CD1c-positive myeloid dendritic cell (primary cell): ENCODE data around the gene PDZD2.

Experiments used
- DNase-seq: peaks from one replicate; pipeline ENCODE4 v3.0.0-alpha.2; 2016; ENCODE audit errors: extremely low spot score

Gene PDZD2

DNA sequence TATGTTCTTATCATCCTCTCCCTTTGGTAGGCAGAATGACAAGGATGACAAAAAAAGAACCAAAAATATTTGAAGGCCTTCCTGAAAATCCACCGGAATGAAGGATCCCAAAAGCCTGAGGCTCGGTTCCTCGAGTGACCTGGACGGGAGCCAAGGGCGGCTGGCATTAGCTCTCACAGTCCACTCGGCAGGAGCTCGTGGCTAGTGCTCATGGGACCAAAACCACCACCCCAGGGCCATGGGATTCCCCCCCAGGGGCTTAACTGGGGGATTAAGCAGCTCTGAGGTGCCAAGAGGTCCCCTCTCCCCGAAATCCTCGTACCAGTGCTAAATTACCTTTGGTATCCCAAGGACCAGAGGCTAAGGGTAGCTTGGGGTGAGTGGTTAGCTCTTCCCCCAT lies 586 bp upstream of the PDZD2 start:
- DNase-seq, result no peak

DNA sequence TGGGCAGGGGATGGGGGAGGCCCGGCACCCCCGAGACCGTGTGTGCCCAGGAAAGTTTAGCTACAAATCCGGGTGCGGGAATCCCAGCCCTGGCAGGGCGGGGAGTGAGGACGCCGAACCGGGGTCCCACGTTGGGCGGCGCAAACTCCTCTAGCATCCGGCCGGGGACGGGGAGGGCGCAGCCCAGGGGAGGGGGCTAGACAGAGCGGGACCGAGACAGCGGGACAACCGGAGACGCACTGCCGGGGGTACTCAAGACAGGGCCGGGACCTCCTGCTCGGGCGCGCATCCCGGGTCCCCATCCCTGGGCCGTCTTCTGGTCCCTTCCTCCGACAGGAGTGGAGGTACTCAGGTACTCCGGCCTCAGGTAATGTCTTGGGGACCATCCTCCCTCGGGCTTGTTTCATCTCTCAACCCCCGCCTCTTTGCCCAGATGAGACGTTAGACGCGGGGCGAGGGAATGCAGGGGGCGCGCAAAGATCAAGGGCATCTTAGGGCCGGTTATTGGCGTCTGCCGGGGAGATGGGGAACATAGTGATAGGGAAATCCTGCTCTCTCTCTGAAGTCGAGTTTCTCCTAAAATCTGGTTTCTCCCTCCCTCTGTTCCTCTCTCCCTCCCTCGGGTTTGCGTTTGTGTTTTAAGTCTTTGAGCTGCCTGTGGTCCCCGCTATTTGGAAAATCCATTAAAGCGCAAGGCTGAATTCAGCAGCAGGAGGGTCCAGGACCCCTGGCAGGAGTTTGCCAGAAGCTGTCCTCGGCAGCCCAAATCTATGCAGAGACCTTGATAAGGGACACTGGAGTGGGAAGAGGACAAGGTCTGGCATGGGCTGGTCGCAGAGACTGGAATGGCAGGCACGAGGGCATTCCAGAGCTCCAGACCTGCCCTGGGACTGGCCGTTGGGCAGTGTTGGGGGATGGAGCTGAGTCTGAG lies 815 bp downstream of the PDZD2 start:
- DNase-seq, result no peak

DNA sequence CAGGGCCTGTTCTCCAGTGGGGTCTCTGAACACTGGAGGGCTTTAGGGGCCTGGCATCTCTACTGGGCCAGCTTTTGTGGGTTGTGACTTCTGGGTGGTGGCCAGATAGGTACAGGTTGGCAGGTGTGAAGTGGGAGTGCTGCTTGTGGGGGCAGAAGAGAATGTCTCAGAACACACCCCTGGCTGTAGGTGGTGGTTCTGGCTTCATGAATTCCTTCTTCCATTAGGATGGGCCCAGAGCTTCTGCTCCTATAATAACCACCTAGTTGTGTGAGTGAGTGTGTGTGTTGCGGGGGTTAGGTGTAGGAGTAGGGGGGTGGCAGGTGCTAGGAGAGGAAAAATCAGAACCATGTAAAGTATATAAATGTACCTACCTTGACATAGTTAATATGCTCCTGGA lies 1.6 kb downstream of the PDZD2 start:
- no peak for DNase-seq

DNA sequence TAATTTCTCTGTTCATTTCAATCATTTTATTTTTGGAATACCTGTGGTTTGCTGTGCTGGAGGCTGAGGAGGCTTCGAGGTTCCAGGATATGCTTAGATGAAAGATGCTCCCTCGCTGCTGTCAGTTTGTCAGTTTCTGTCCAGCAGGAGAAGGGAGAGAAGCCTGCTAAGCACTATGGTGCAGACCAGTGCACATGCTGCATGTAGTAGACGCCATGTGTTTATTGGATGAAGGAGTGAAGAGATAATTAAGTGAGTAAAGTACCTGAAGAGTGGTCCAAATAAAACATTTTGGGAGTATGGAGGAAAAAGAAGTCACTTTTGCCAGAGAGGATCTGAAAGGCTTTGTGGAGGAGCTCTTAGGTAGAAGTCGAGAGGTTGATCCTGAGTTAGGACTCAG lies 2.1 kb downstream of the PDZD2 start:
- DNase-seq, result no peak

DNA sequence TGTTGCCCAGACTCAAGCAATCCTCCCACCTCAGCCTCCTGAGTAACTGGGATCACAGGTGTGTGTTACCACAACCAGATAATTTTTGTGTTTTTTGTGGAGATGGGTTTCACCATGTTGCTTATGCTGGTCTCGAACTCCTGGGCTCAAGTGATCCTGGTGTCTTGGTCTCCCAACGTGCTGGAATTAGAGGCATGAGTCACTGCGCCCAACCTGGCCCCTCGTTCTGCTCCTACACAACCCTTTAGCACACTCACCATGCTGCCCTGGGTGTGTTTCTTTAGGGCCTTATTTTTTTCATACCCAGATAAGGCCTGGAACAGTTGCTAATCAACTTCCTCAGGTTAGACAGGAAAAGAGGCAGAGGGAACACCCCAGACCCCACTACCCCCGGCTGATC lies 2.6 kb downstream of the PDZD2 start:
- DNase-seq, result no peak

DNA sequence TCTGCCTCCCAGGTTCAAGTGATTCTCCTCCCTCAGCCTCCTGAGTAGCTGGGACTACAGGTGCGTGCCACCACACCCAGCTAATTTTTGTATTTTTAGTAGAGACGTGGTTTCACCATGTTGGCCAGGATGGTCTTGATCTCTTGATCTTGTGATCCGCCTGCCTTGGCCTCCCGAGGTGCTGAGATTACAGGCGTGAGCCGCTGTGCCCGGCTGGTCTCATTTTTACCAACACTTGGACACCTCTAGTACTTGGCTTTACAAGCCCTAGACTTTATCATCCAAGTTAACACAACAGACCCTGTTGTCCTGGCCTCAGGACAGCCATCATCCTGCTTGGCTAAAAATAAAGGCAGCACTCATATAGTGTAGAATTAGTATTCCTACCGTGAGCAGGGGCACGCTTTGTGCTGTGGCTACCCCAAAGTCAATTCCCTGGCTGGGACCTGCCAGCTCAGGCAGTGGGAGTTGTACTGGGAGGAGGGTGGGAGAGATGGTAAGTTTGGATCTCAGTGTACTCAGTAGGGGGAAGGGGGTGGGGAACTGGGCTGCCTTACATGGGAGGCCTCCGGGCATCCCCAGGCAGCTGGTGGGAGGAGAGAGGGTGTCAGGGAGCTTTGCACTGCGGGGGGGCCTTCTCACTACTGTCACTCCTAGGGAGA lies 6.6 kb downstream of the PDZD2 start:
- DNase-seq, result no peak

DNA sequence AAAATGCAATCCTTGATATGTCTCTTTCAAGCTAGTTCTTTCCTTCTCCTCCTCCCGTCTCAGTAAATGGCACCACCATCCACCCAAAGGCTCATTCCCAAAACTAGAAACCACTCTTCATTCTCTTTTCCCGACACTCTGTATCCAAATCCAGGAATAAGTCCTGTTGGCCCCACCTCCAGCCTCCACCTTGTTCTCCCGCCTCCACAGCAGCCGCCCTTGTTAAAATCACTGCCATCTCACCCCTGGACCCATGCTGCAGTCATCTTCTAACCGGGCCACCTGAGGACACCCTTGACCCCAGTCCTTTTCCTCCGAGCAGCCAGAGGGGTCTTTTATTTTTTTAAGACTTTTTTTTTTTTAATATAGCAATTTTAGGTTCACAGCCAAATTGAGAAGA lies 9.4 kb downstream of the PDZD2 start:
- no peak for DNase-seq

DNA sequence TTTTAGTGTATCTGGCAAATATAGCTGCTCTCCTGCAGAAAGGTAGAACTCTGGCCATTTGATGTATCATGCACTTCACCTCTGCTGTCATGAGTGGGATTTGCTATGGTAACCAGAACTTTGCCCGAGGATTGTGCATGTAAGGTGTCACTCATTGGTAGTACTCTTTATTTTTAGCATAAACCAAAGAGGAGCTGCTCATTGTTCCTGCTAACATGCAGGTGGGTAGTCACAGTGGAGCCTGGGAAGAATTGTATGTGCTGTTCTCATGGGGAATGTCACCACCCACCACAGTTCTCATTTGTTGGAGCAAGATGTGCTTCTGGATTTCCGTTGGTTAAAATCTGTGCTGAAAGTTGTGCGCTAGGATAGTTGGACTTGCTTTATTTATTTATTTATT lies 12.3 kb downstream of the PDZD2 start:
- DNase-seq, result no peak

DNA sequence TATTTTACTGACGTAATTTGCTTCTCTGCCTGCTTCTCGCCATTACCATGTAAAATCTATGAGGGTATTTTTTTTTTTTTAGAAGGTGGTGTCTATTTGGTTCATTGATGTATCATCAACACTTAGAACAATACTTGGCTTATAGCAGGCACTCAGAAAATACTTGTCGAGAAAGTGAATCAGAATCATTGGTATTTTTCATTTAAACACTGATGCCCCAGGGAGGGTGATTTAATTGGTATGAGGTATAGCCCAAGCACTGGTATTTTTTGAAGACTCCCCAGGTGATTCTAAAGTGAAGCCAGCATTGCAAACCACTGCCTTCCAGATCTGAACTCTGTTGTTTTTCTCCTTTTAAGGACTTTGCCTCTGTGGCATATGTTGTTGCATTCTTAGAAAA lies 16.6 kb downstream of the PDZD2 start:
- no peak for DNase-seq

DNA sequence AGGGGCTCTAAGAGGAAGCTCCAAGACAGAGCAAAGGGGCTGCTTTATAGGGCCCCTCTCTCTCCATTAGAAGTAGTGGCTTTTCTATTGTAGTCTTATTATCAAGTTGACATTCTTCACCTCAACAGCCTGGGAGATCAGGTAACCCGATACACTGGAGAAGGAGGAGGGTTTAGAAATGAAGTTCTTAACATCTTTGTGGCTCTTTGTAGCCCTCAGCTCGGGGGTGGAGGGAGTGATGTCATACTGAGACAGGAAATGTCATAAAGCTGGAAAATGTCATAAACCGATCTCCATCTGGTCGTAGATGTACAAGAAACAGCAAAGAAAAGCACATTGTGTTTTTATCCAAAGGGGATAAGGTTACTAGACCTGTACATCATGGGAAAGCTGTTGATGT lies 17.9 kb downstream of the PDZD2 start:
- no peak for DNase-seq

DNA sequence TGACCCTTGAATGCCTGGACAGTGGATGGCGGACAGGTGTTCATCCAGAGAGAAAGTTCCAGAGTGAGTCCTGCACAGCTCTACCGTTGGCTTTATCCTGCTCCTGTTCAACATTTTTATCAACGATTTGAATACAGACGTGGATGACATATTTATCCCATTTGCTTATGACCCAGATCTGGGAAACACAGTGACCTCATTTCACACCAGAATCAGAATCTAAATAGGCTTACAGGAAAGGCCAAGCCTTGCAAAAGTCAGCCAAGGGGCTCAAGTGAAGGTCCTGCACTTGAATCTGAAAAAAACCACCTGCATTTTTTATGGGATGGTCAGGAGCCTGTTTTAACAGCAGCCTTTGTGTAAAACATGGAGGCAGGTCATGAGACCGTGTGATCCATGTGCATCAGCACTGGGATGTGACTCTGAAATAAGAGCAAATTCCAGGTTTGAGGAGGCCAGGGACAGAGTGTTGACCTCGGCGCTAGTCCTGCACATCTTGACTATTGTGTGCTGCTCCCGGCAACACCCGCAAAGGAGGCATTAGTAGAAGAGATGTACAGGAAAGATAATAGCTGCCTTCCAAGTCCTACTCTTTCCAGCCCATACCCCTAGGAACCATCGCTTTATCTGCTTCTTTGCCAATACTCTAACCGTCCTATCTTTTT lies 18.5 kb downstream of the PDZD2 start:
- no peak for DNase-seq

DNA sequence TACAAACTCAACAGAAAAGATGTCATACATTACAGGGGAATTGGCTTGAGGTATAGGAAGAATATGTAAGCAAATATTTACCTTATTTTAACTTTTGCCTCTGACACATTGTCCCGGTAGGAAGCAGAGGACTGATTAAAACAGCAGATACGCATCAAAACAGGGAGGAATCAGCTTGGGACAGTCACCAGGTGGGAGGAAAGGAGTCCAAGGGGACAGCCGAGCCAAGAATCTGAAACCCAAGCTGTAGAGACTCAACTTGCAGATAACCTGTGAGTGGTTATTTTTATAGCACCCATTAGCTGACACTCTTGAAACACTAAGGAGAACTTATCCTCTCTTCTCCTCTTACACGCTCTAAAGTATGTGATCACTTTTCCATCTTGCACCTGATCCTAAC lies 22.3 kb downstream of the PDZD2 start:
- no peak for DNase-seq

DNA sequence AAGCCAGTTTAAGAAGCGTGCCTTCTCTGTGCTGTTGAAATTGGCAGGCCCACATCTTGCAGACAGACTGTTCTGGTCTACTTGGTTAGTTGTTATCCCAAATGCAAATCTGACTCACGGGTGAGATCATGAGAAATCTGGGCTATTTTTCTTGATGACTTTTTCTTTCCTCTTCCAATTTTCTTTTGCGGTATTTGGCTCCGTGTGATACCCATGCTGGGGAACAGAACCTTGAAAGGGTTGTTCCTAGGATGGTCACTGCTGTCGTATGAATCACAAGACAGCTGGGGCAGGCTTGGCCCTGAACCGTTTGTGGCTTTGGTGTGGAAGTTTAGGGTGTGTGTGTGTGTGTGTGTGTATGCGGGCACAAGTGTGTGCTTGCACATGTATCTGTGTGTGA lies 24.6 kb downstream of the PDZD2 start:
- no peak for DNase-seq

DNA sequence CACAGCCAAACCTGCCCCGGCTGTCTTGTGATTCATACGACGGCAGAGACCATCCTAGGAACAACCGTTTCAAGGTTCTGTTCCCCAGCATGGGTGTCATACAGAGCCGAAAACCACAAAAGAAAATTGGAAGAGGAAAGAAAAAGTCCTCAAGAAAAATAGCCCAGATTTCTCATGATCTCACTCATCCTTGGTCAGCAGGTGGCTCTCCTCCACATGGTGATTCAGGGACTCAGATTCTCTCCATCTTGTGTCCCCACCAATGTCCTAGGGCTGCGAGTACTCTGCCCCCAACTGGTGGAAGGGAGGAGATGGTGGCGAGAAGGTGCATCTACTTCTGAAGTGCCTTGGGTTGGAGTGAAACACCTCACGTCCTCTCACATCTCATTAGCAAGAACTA lies 25.6 kb downstream of the PDZD2 start:
- DNase-seq, result no peak

DNA sequence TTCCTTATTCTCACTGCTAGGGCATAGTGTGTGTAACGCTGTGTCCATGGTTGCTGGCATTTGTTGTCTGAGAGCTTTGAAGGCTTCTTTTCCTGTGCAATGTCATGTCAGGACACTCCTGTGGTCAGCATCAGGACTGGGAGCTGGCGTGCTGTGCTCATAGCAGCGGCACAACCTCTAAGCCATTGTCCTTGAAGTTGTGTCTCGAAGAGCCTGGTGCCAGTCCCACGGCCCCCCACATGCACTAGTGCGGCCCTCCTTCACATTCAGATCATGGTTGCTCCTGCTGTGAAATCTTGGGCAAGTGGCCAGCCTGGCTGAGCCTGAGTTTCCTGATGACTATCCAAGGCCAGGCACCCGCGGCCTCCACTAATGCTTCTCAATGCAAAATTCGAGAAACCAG lies 32.4 kb downstream of the PDZD2 start:
- no peak for DNase-seq

DNA sequence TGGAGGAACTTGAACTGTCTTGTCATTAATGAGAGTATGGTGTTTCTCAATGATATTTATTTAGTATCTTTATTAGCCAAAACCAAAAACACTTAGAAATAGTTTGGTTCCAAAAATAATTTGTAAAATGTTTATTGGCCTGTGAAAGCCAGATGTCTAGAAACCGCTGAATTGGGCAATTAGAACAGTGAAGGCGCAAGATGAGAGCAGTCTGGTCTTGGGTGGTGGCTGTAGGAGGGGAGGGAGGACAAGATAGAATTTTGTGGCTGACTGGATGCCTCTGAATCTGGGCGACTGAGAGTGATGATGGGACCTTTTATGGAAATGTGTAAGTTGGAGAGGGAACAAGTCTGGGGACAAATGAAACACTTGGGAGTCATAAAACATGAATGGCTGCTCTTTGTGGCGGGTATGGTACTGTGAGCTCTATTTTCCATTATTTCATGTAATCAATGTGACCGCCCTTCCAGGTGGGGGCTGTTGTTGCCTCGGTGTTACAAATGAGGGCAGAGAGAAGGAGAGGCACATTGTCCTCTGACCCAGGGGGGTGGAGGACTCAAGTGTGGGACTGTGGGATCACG lies 35.5 kb downstream of the PDZD2 start:
- no peak for DNase-seq

DNA sequence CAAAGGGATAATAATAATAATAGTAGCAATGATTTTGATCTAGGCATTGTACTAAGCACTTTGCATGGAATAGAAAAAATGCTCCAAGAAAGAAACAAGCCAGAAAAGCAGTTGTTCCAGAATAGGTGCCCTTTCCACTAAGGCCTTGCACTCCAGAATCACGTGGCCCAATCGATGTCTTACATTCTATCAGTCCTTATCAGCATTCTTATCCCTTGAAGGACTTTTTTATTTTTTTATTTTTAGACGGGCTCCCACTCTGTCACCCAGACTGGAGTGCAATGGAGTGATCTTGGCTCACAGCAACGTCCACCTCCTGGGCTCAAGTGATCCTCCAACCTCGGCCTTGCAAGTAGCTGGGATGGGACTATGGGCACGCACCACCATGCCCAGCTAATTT lies 36.5 kb downstream of the PDZD2 start:
- no peak for DNase-seq

DNA sequence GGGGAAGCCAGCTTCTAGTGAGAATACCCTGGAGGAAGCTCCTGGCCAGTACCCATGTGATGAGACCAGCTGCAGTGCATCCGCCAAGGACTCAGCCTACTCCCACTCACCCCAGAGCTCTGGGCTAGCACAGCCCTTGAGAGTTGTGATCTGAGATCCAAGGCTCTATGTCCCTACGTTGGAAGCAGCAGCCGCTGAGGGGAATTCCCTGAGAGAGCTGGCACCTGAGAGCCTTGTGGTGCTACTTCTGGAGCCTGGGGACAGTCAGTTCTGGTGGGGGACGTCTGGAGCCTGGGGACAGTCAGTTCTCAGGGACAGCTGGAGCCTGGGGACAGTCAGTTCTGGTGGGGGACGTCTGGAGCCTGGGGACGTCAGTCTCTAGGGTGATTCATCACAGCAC lies 39.2 kb downstream of the PDZD2 start:
- no peak for DNase-seq

DNA sequence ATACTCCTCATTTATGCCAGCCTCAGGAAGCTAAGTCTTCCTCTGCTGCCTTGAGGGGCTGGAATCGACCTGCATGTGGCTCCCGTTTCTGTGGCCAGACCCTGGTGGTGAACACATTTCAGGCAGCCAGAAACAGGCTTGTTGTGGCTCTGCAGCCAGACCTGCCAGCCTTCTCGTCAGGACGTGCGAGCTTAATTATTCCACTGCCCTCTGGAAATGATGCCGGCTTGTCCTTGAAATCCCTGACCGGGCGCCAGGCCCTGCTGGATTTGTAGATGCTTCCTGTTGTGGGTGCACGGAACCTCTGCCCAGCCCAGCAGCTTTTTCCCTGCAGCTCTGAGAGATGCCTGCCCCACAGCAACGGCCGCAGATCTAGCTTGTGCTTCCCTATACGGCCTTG lies 41.6 kb downstream of the PDZD2 start:
- no peak for DNase-seq

DNA sequence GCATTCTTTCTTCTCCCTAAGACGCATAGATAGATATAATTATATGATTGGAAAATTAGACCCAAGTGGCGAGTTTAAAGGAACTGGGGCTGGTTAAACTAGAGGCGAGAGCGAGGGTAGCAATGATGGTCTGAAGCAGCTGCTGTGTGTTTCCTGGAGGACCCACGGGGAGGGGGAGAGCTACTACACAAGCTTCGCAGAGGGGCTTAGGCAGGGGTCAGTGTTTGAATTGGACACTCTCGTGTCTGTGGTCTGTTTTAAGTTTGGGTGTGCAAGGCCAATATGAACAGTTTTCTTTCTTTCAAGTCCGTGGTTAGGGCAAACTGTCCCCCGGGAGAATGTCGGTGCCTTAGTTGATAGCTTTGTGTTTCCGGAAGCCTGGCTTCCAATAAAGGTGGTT lies 43.1 kb downstream of the PDZD2 start:
- no peak for DNase-seq

DNA sequence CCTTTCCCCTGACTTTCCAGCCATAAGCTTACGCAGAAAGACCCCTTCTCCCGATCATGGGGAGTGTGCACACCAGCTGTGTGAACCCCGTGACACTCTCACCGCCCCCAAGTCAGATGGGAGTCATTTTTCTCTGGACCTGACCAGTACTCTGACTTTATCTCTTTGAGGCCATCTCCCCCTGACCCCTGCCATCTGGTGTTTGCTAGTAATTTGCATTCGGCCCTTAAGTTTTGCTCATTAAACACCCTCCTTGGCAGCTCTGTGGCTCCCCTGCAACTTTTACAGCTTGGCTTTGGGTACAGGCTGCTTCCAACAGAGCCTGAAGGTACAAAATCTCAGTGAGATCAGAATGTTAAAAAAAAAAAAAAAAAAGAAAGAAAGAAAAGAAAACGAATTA lies 43.9 kb downstream of the PDZD2 start:
- DNase-seq, result no peak

DNA sequence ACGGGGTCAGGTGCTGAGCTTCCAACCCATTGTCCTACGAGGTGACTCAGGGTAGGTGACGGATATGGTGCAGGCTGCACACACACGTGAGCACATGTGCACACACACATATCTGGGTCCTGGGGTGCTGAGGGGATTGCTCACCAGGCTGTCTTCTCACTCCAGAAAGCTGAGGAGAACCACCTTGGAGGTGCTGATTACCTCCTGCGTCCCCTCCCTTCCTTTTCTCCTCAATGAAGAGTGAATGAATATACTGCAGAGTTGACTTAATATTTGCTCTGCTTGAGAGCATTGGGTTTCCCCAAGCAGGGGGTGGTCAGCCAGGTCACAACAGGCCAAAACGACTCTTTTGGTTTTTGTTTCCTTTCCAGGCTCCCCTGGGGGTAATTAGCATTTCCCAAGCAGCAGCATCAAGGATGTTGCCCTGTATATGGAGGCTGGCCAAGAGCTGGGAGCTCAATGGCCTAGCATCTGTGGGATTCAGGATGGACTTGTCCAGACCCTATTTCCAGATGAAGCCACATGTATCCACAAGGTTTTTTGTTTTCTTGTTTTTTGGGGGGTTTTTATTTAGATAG lies 49.7 kb downstream of the PDZD2 start:
- DNase-seq, result no peak
